Testis (tissue), 3 donors: ENCODE results near the gene KAT6B. TPM values are rescaled to one million over a fixed set of nuclear protein-coding genes. Genes with fewer than 3 reads are reported as not detected.

Experiments used
- DNase-seq: peaks from one replicate; pipeline ENCODE4 v3.0.0-alpha.2; 2019
- H3K27ac ChIP-seq, 2 donors: fragments of 200-600 bp; sonication (generic); one replicate each; pipeline ENCODE4 v1.5.1; 2019
- H3K27me3 ChIP-seq: fragments of 200-600 bp; sonication (generic); one replicate; pipeline ENCODE4 v1.5.1; 2019
- H3K36me3 ChIP-seq: fragments of 200-600 bp; sonication (generic); one replicate; pipeline ENCODE4 v1.5.1; 2017; ENCODE audit warnings: low read depth; ENCODE audit errors: missing control alignments
- H3K4me1 ChIP-seq: fragments of 200-600 bp; sonication (generic); one replicate; pipeline ENCODE4 v1.5.1; 2019
- H3K4me3 ChIP-seq, 2 donors: fragments of 200-600 bp; sonication (generic); one replicate each; pipeline ENCODE4 v1.5.1; 2017 to 2019
- H3K9me3 ChIP-seq: fragments of 200-600 bp; sonication (generic); one replicate; pipeline ENCODE4 v1.5.1; 2017
- POLR2A ChIP-seq: fragments of 450-650 bp; IDR thresholded peaks from one replicate; pipeline ENCODE4 v1.6.1; 2017; ENCODE audit warnings: antibody characterized with exemption, mild to moderate bottlenecking, moderate library complexity
- WGBS, 2 donors: methylation state at CpG; one replicate each; pipeline ENCODE4 v1.1.5; 2018; 5-methylcytosine and 5-hydroxymethylcytosine counted together
- intact Hi-C: fragments of 100-400 bp; cut with DNase I; formaldehyde crosslinking; loops from one replicate; pipeline ENCODE4 v1.15.1; 2023; ENCODE audit warnings: low total_unique reads
- polyA plus RNA-seq: library from polyadenylated mRNA; stranded (reverse); fragments of 350-450 nt; fragmentation: Illumina TruSeq; extraction: RNeasy Lipid Tissue Mini Kit (QIAGEN cat#74804); gene quantifications from one replicate; pipeline ENCODE4 v1.2.3, GENCODE V29; 2014; ENCODE audit warnings: low read depth, low replicate concordance; ENCODE audit not compliant: insufficient read depth
- total RNA-seq, 2 donors: library from RNA; depleted of rRNA; stranded (reverse); fragments of >200 nt; gene quantifications; one replicate each; pipeline ENCODE4 v1.2.3, GENCODE V29; 2016
- TF ChIP-seq, protein P1 (sequence below), 3 experiments: fragments of 450-650 bp in 2 of 3; fragments of 200-600 bp in 1 of 3; sonication (generic) in 1 of 3; IDR thresholded peaks; one replicate each; pipeline ENCODE4 v1.5.1; 2016 to 2019; ENCODE audit warnings: antibody characterized with exemption in 3 of 3, mild to moderate bottlenecking in 2 of 3, moderate library complexity in 1 of 3

Gene KAT6B
- total and polyA plus RNA-seq, 3 donors from 2014 or later = 23.9 to 109 (median 106) TPM

DNA sequence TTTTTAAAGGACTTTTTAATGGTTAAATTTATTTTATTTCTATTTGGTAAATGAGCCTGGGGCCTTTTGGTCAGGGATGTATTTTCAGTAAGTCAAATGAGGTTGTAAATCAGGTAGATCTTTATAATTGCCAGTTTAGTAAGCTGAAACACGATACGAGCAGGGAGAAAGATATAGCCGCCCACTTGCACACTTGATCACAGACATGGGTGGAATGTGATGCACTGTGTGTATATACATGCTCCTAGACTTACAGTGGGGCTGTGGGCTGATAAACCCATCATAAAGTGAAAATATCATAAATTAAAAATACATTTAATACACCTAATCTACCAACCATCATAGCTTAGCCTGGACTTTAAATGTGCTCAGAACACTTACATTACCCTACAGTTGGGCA is 165.7 kb downstream of the KAT6B start:
- Histone ChIP-seq H3K27ac (no peak overlapping the region), H3K4me1 (peaks cover 24% of the 10 kb centered on the region), H3K27me3 (no peaks in the 10 kb centered on the region), H3K9me3 (no peaks in the 10 kb centered on the region), H3K36me3 (no peaks in the 10 kb centered on the region), H3K4me3 (no peak overlapping the region)
- no peak for DNase-seq
- TF ChIP-seq, protein P1, sequence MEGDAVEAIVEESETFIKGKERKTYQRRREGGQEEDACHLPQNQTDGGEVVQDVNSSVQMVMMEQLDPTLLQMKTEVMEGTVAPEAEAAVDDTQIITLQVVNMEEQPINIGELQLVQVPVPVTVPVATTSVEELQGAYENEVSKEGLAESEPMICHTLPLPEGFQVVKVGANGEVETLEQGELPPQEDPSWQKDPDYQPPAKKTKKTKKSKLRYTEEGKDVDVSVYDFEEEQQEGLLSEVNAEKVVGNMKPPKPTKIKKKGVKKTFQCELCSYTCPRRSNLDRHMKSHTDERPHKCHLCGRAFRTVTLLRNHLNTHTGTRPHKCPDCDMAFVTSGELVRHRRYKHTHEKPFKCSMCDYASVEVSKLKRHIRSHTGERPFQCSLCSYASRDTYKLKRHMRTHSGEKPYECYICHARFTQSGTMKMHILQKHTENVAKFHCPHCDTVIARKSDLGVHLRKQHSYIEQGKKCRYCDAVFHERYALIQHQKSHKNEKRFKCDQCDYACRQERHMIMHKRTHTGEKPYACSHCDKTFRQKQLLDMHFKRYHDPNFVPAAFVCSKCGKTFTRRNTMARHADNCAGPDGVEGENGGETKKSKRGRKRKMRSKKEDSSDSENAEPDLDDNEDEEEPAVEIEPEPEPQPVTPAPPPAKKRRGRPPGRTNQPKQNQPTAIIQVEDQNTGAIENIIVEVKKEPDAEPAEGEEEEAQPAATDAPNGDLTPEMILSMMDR (IDR thresholded peaks at IDR 0.05) = no peak
- TF ChIP-seq POLR2A = no peak
- 95 to 96% methylated on average over 3 of the region's 3 CpGs for WGBS, 2 donors
- intact Hi-C loops = no loop called here

GRCh38 chr10:74993649-74994048 is 167.2 kb downstream of the KAT6B start:
- WGBS, 2 donors = 77 to 81% methylated on average over 3 of the region's 3 CpGs
- peaks cover 8% of the 10 kb centered on the region for H3K4me1 ChIP-seq
- H3K36me3 ChIP-seq = no peaks in the 10 kb centered on the region
- intact Hi-C loops = no loop called here
- no peak overlapping the region for H3K4me3 ChIP-seq
- no peak for TF ChIP-seq POLR2A
- TF ChIP-seq, protein P1 (IDR thresholded peaks at IDR 0.05) = no peak
- no peaks in the 10 kb centered on the region for H3K9me3 ChIP-seq
- H3K27ac ChIP-seq = no peak overlapping the region
- H3K27me3 ChIP-seq = no peaks in the 10 kb centered on the region
- DNase-seq = no peak

DNA sequence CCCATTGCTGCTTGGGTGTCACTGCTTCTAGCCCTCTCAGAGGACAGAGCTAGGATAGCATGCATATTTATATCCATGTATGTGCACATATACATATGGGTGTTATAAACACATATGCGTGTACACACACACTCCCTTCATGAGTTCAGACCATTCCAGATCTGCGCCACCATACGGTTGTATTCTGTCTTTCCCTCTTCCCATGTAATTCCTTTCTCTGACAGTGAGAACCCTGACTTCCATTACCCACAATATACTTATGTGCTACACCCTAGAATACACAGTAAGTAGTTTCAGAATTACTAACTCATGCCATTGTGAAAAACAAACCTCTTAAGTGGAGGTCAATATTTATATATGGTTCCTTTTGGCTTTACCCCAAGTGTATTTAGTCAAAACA is 168.5 kb downstream of the KAT6B start:
- WGBS, 2 donors = 93 to 95% methylated on average over 3 of the region's 3 CpGs
- H3K27ac ChIP-seq = no peak overlapping the region
- TF ChIP-seq POLR2A = no peak
- TF ChIP-seq, protein P1 (IDR thresholded peaks at IDR 0.05) = no peak
- H3K27me3 ChIP-seq = no peaks in the 10 kb centered on the region
- no peaks in the 10 kb centered on the region for H3K9me3 ChIP-seq
- H3K4me3 ChIP-seq = no peak overlapping the region
- H3K36me3 ChIP-seq = no peaks in the 10 kb centered on the region
- intact Hi-C loops = no loop called here
- no peaks in the 10 kb centered on the region for H3K4me1 ChIP-seq
- no peak for DNase-seq

- intact Hi-C loops = no loop called here
- no peak for DNase-seq
- no peak for TF ChIP-seq POLR2A
- TF ChIP-seq, protein P1 (IDR thresholded peaks at IDR 0.05) = no peak
- Histone ChIP-seq H3K4me1 (no peaks in the 10 kb centered on the region), H3K9me3 (no peaks in the 10 kb centered on the region), H3K27me3 (no peaks in the 10 kb centered on the region), H3K36me3 (no peaks in the 10 kb centered on the region), H3K4me3 (no peak overlapping the region), H3K27ac (no peak overlapping the region)
- 92 to 100% methylated on average over 4 of the region's 4 CpGs for WGBS, 2 donors
Observed at GRCh38 chr10:74995806-74996205, 169.4 kb downstream of the KAT6B start.

DNA sequence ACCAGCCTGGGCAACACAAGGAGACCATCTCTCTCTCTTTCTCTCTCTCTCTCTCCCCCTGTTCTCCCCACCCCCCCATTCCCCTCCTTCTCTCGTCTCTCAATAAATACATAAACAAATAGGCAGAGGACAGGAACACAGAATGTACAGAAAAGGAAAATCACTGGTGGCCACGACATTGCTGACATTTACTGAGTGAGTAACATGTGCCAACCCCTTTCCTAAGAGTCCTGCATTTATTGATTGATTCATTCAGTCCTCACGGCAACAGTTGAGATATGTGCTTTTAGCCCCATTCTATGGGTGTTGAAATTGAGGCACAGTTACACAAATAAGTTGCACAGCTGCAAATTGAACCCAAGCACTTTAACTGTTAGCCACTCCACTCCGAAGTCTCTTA is 170.8 kb downstream of the KAT6B start:
- TF ChIP-seq, protein P1 (IDR thresholded peaks at IDR 0.05) = no peak
- TF ChIP-seq POLR2A = no peak
- Histone ChIP-seq H3K27me3 (no peaks in the 10 kb centered on the region), H3K27ac (no peak overlapping the region), H3K9me3 (no peaks in the 10 kb centered on the region), H3K4me1 (no peaks in the 10 kb centered on the region), H3K4me3 (no peak overlapping the region), H3K36me3 (no peaks in the 10 kb centered on the region)
- WGBS, 2 donors = 86 to 92% methylated on average over 4 of the region's 4 CpGs
- no peak for DNase-seq
- intact Hi-C loops = no loop called here
